OCI-LY3 (cell line): Measurements from ENCODE around the gene PTPRU.

Experiments used
- H2AFZ ChIP-seq: fragments of 200-600, 300-600 bp; shearing (Covaris generic); 2 replicates; pipeline ENCODE4 v1.6.0; 2014; ENCODE audit warnings: antibody characterized with exemption, low read depth, low read length
- H3K27ac ChIP-seq: fragments of 200-600, 300-600 bp; sonication (generic); 2 replicates; pipeline ENCODE4 v1.5.1; 2014; ENCODE audit warnings: mild to moderate bottlenecking, low read length, moderate library complexity, mixed read lengths
- H3K27me3 ChIP-seq: fragments of 200-600, 300-600 bp; sonication (generic); 2 replicates; pipeline ENCODE4 v1.6.1; 2014; ENCODE audit warnings: low read depth, low read length, mixed read lengths
- H3K36me3 ChIP-seq: fragments of 200-600, 300-600 bp; sonication (generic); replicated peaks from 2 replicates; pipeline ENCODE3; 2014; ENCODE audit warnings: low read depth, low read length, mixed read lengths
- H3K4me1 ChIP-seq: fragments of 300-600, 200-600 bp; sonication (generic); 2 replicates; pipeline ENCODE4 v1.6.1; 2014; ENCODE audit warnings: low read length, mixed read lengths
- H3K4me2 ChIP-seq: fragments of 200-600, 300-600 bp; sonication (generic); 2 replicates; pipeline ENCODE4 v1.6.1; 2014; ENCODE audit warnings: low read length, mixed read lengths
- H3K4me3 ChIP-seq: fragments of 300-600, 200-600 bp; sonication (generic); 2 replicates; pipeline ENCODE4 v1.5.1; 2014; ENCODE audit warnings: antibody characterized with exemption, mild to moderate bottlenecking, low read length, moderate library complexity
- H3K79me2 ChIP-seq: fragments of 300-600, 200-600 bp; shearing (Covaris generic); 2 replicates; pipeline ENCODE4 v1.6.1; 2014; ENCODE audit warnings: mild to moderate bottlenecking, low read length, mixed read lengths
- H3K9ac ChIP-seq: fragments of 300-600, 200-600 bp; shearing (Covaris generic); 2 replicates; pipeline ENCODE4 v1.6.0; 2014; ENCODE audit warnings: mild to moderate bottlenecking, low read length, moderate library complexity
- H3K9me3 ChIP-seq: fragments of 200-600, 300-600 bp; shearing (Covaris generic); 2 replicates; pipeline ENCODE4 v1.6.1; 2014; ENCODE audit warnings: low read length, mixed read lengths; ENCODE audit not compliant: insufficient read depth
- H4K20me1 ChIP-seq: fragments of 200-600, 300-600 bp; sonication (generic); 2 replicates; pipeline ENCODE4 v1.6.1; 2016; ENCODE audit warnings: low read length, mixed read lengths; ENCODE audit not compliant: insufficient read depth
- EZH2phosphoT487 ChIP-seq: fragments of 200-600 bp; shearing (Covaris generic); IDR thresholded peaks from 2 replicates; pipeline ENCODE4 v1.6.1; 2018; ENCODE audit warnings: antibody characterized with exemption, mixed run types, low read depth
- TF ChIP-seq, protein P1 (sequence below): fragments of 200-600, 300-600 bp; sonication (generic); IDR thresholded peaks from 2 replicates; pipeline ENCODE4 v1.5.1; 2014; ENCODE audit warnings: antibody characterized with exemption, low read length, low read depth

PTPRU gene

DNA sequence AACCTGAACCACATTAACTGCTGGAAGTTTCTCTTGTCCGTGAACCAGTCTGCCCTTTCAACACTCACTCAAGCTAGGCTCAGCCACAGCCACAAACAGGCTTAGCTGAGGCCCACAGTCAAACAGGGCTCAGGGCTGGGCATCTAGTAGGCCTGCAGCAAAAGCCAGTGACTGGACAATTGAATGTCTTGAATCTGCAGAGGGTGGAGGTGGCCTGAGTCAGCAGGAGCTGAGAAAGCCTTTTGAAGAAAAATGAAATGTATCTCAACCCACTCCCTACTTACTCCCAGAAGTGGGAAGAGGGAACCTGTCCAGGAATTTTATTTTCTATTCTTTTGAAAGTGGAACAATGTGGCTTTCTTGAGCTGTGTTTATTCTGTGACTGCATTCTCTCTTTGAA lies 95.4 kb downstream of the PTPRU start:
- Histone ChIP-seq H2AFZ (no peak overlapping the region), H3K36me3 (no peaks in the 10 kb centered on the region), H3K4me2 (no peak overlapping the region), H3K9ac (no peak overlapping the region), H3K4me3 (no peak overlapping the region), H3K4me1 (no peaks in the 10 kb centered on the region), H3K9me3 (no peaks in the 10 kb centered on the region), H3K27me3 (0 out of 2 replicates have a peak, but pooled peaks cover 3% of the 10 kb centered on the region), H4K20me1 (no peaks in the 10 kb centered on the region), H3K27ac (no peak overlapping the region), H3K79me2 (no peaks in the 10 kb centered on the region)
- TF ChIP-seq, protein P1, sequence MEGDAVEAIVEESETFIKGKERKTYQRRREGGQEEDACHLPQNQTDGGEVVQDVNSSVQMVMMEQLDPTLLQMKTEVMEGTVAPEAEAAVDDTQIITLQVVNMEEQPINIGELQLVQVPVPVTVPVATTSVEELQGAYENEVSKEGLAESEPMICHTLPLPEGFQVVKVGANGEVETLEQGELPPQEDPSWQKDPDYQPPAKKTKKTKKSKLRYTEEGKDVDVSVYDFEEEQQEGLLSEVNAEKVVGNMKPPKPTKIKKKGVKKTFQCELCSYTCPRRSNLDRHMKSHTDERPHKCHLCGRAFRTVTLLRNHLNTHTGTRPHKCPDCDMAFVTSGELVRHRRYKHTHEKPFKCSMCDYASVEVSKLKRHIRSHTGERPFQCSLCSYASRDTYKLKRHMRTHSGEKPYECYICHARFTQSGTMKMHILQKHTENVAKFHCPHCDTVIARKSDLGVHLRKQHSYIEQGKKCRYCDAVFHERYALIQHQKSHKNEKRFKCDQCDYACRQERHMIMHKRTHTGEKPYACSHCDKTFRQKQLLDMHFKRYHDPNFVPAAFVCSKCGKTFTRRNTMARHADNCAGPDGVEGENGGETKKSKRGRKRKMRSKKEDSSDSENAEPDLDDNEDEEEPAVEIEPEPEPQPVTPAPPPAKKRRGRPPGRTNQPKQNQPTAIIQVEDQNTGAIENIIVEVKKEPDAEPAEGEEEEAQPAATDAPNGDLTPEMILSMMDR: no peak
- TF ChIP-seq EZH2phosphoT487: no peak

DNA sequence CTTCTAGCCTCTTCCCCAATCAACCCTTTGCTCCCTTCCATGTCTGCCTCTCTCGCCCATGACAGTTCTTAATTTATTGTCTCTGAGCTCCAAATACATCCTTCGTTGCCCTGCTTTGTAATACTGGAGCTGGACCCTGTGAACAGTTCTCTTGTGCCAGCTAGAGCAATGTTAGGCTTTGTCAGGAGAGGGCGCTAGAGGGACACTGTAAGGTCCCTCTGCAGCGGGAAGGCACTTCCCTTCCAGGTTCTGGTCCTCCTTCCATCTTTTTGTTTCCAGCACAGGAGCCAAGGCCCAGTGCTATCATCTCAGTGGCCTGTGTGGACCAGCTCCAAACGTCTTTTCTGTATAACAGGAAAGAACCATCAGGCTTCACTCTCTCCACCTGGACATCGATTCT lies 95.9 kb downstream of the PTPRU start:
- no peaks in the 10 kb centered on the region for H3K9me3 ChIP-seq
- H3K9ac ChIP-seq: no peak overlapping the region
- no peak overlapping the region for H3K4me3 ChIP-seq
- H3K4me2 ChIP-seq: no peak overlapping the region
- no peak overlapping the region for H3K27ac ChIP-seq
- no peak for TF ChIP-seq EZH2phosphoT487
- TF ChIP-seq, protein P1: peak; percentile 52
- no peaks in the 10 kb centered on the region for H3K4me1 ChIP-seq
- no peaks in the 10 kb centered on the region for H3K79me2 ChIP-seq
- H3K27me3 ChIP-seq: 0 out of 2 replicates have a peak, but pooled peaks cover 3% of the 10 kb centered on the region
- no peak overlapping the region for H2AFZ ChIP-seq
- no peaks in the 10 kb centered on the region for H4K20me1 ChIP-seq
- H3K36me3 ChIP-seq: no peaks in the 10 kb centered on the region

DNA sequence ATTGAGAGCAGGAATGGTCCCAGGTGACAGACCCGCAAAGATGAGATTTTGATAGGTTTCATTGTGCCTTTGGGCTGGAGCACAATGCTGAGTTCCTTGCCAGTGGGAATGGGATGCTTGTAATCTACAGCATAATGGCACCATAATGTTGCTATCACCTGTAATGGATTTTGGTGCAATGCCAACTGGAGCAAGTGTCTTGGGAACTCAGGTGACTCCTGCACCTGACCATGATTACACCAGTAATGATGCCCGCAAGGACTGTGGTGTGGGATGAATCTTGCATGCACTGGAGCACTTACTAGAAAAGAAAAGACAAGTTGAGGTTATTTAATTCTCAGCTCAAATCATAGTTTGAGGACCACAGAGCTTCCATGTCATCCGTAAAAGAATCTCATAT lies 96.7 kb downstream of the PTPRU start:
- H3K4me3 ChIP-seq: no peak overlapping the region
- H3K27me3 ChIP-seq: 0 out of 2 replicates have a peak, but pooled peaks cover 3% of the 10 kb centered on the region
- no peak overlapping the region for H3K4me2 ChIP-seq
- H3K4me1 ChIP-seq: no peaks in the 10 kb centered on the region
- H2AFZ ChIP-seq: no peak overlapping the region
- H3K9ac ChIP-seq: no peak overlapping the region
- no peaks in the 10 kb centered on the region for H3K79me2 ChIP-seq
- H3K27ac ChIP-seq: no peak overlapping the region
- H3K9me3 ChIP-seq: no peaks in the 10 kb centered on the region
- no peaks in the 10 kb centered on the region for H3K36me3 ChIP-seq
- no peaks in the 10 kb centered on the region for H4K20me1 ChIP-seq
- no peak for TF ChIP-seq EZH2phosphoT487
- TF ChIP-seq, protein P1: no peak

DNA sequence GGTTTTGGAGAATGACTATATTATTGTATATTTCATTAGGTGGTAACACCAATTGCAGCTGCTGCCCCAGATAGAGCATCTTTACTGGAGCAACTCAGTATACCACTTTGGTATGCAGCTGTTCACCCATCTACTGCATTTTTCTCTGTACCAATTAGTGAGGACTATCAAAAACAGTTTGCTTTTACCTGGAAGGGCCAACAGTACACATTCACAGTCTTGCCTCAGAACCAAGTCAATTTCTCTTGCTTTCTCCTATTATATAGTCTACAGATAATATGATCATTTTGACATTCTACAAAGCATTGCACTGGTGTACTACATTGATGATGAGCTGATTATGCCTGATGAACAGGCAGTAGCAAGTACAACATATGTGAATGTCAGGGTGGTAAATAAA lies 99.3 kb downstream of the PTPRU start:
- Histone ChIP-seq H3K9me3 (no peaks in the 10 kb centered on the region), H4K20me1 (no peaks in the 10 kb centered on the region), H3K4me2 (no peak overlapping the region), H3K27me3 (0 out of 2 replicates have a peak, but pooled peaks cover 3% of the 10 kb centered on the region), H3K79me2 (no peaks in the 10 kb centered on the region), H3K9ac (no peak overlapping the region), H3K27ac (no peak overlapping the region), H3K4me1 (no peaks in the 10 kb centered on the region), H3K4me3 (no peak overlapping the region), H2AFZ (no peak overlapping the region), H3K36me3 (no peaks in the 10 kb centered on the region)
- TF ChIP-seq, protein P1: no peak
- TF ChIP-seq EZH2phosphoT487: no peak
